Osteocyte (in vitro differentiated cells): Measurements from ENCODE around the gene PKP2. TPM values are rescaled to one million over a fixed set of nuclear protein-coding genes. Genes with fewer than 3 reads are reported as not detected.

Experiments
- DNase-seq: peaks from one replicate; pipeline ENCODE4 v3.0.0; 2021; ENCODE audit warnings: mixed read lengths; ENCODE audit not compliant: unreplicated experiment; ENCODE audit errors: extremely low spot score
- H3K27ac Mint-ChIP-seq: one replicate; pipeline ENCODE4 v1.8.0; 2021; ENCODE audit warnings: mild to moderate bottlenecking, mixed read lengths; ENCODE audit not compliant: unreplicated experiment
- H3K27me3 Mint-ChIP-seq: one replicate; pipeline ENCODE4 v1.8.0; 2021; ENCODE audit warnings: mixed read lengths; ENCODE audit not compliant: unreplicated experiment
- H3K36me3 Mint-ChIP-seq: one replicate; pipeline ENCODE4 v1.8.0; 2021; ENCODE audit warnings: mixed read lengths; ENCODE audit not compliant: unreplicated experiment
- H3K4me1 Mint-ChIP-seq: one replicate; pipeline ENCODE4 v1.8.0; 2021; ENCODE audit warnings: mixed read lengths; ENCODE audit not compliant: unreplicated experiment
- H3K4me3 Mint-ChIP-seq: one replicate; pipeline ENCODE4 v1.8.0; 2021; ENCODE audit warnings: mild to moderate bottlenecking, moderate library complexity, mixed read lengths; ENCODE audit not compliant: unreplicated experiment
- H3K9me3 Mint-ChIP-seq: one replicate; pipeline ENCODE4 v1.8.0; 2021; ENCODE audit warnings: mixed read lengths; ENCODE audit not compliant: unreplicated experiment
- CTCF ChIP-seq: fragments of 200-600 bp; sonication (generic); IDR thresholded peaks from 2 replicates; pipeline ENCODE4 v1.5.0; 2021; ENCODE audit warnings: antibody characterized with exemption, mild to moderate bottlenecking, moderate library complexity
- total RNA-seq: library from RNA; stranded (reverse); gene quantifications from 2 replicates; pipeline ENCODE4 v1.2.1, GENCODE V29; 2021

Gene PKP2
- total RNA-seq, 1 donor from 2014 or later: 2.1 TPM

- H3K4me1 Mint-ChIP-seq: no peaks in the 10 kb centered on the region
- H3K27me3 Mint-ChIP-seq: peaks cover 6% of the 10 kb centered on the region
- H3K9me3 Mint-ChIP-seq: peaks cover 14% of the 10 kb centered on the region
- H3K4me3 Mint-ChIP-seq: no peak overlapping the region
- H3K36me3 Mint-ChIP-seq: no peaks in the 10 kb centered on the region
- DNase-seq: no peak
- no peak for TF ChIP-seq CTCF
- H3K27ac Mint-ChIP-seq: no peak overlapping the region
Observed at GRCh38 chr12:32809196-32809595, 87.4 kb downstream of the PKP2 start.

- H3K4me1 Mint-ChIP-seq: no peaks in the 10 kb centered on the region
- H3K27ac Mint-ChIP-seq: no peak overlapping the region
- no peak for DNase-seq
- H3K9me3 Mint-ChIP-seq: peaks cover 14% of the 10 kb centered on the region
- H3K36me3 Mint-ChIP-seq: no peaks in the 10 kb centered on the region
- TF ChIP-seq CTCF: no peak
- H3K27me3 Mint-ChIP-seq: peaks cover 6% of the 10 kb centered on the region
- H3K4me3 Mint-ChIP-seq: no peak overlapping the region
Observed at GRCh38 chr12:32804301-32804700, 92.3 kb downstream of the PKP2 start.

GRCh38 chr12:32801269-32801980 lies 95.2 kb downstream of the PKP2 start:
- Mint-ChIP-seq H3K4me3 (no peak overlapping the region), H3K9me3 (peaks cover 4% of the 10 kb centered on the region), H3K27me3 (peaks cover 6% of the 10 kb centered on the region), H3K36me3 (no peaks in the 10 kb centered on the region), H3K4me1 (no peaks in the 10 kb centered on the region), H3K27ac (no peak overlapping the region)
- no peak for TF ChIP-seq CTCF
- no peak for DNase-seq

- Mint-ChIP-seq H3K27me3 (no peaks in the 10 kb centered on the region), H3K9me3 (no peaks in the 10 kb centered on the region), H3K27ac (no peak overlapping the region), H3K36me3 (no peaks in the 10 kb centered on the region), H3K4me1 (no peaks in the 10 kb centered on the region), H3K4me3 (no peak overlapping the region)
- DNase-seq: no peak
- no peak for TF ChIP-seq CTCF
Observed at GRCh38 chr12:32794281-32794680, 102.3 kb downstream of the PKP2 start.

- Mint-ChIP-seq H3K36me3 (no peaks in the 10 kb centered on the region), H3K27ac (no peak overlapping the region), H3K4me3 (no peak overlapping the region), H3K9me3 (no peaks in the 10 kb centered on the region), H3K27me3 (no peaks in the 10 kb centered on the region), H3K4me1 (no peaks in the 10 kb centered on the region)
- DNase-seq: no peak
- no peak for TF ChIP-seq CTCF
Observed at GRCh38 chr12:32789916-32790315, 106.7 kb downstream of the PKP2 start.
